OCI-LY1 (cell line): ENCODE results near the gene MPPED1.
A peak's percentile ranks its signal among the peaks of the same experiment; 100 is the strongest.

Source experiments
- H2AFZ ChIP-seq: fragments of 200-600 bp; sonication (generic), shearing (Covaris generic); 2 replicates; pipeline ENCODE4 v1.6.0; 2014; ENCODE audit warnings: antibody characterized with exemption, mild to moderate bottlenecking, low read length
- H3F3A ChIP-seq: fragments of 200-600 bp; sonication (generic), shearing (Covaris generic); 2 replicates; pipeline ENCODE4 v1.6.0; 2014; ENCODE audit warnings: mild to moderate bottlenecking, antibody characterized with exemption, low read length, moderate library complexity; ENCODE audit not compliant: insufficient read depth
- H3K27ac ChIP-seq: fragments of 200-600 bp; sonication (generic); 2 replicates; pipeline ENCODE4 v1.5.1; 2014; ENCODE audit warnings: low read length, mixed run types, mild to moderate bottlenecking, low read depth; ENCODE audit not compliant: poor library complexity, severe bottlenecking
- H3K27me3 ChIP-seq: fragments of 200-600 bp; sonication (generic); 2 replicates; pipeline ENCODE4 v1.6.0; 2014; ENCODE audit warnings: antibody characterized with exemption, mild to moderate bottlenecking, low read length, moderate library complexity; ENCODE audit not compliant: insufficient read depth
- H3K36me3 ChIP-seq: fragments of 200-600 bp; sonication (generic); 2 replicates; pipeline ENCODE4 v1.6.1; 2014; ENCODE audit warnings: mild to moderate bottlenecking, antibody characterized with exemption, low read length, moderate library complexity, mixed read lengths; ENCODE audit not compliant: insufficient read depth
- H3K4me1 ChIP-seq: fragments of 200-600 bp; sonication (generic); 2 replicates; pipeline ENCODE4 v1.5.1; 2014; ENCODE audit warnings: mild to moderate bottlenecking, low read length, moderate library complexity; ENCODE audit not compliant: insufficient read depth, severe bottlenecking
- H3K4me2 ChIP-seq: fragments of 200-600 bp; sonication (generic), shearing (Covaris generic); 2 replicates; pipeline ENCODE4 v1.6.1; 2014; ENCODE audit warnings: low read length
- H3K4me3 ChIP-seq: fragments of 200-600 bp; sonication (generic); 2 replicates; pipeline ENCODE4 v1.5.1; 2014; ENCODE audit warnings: low read length, low read depth, mild to moderate bottlenecking, mixed read lengths; ENCODE audit not compliant: poor library complexity, severe bottlenecking
- H3K79me2 ChIP-seq: fragments of 200-600 bp; shearing (Covaris generic); 2 replicates; pipeline ENCODE4 v1.6.1; 2016; ENCODE audit warnings: mixed run types, low read length, mixed read lengths; ENCODE audit not compliant: insufficient read depth
- H3K9ac ChIP-seq: fragments of 200-600 bp; sonication (generic), shearing (Covaris generic); 2 replicates; pipeline ENCODE4 v1.6.1; 2014; ENCODE audit warnings: mild to moderate bottlenecking, low read length, mixed read lengths
- H3K9me2 ChIP-seq: fragments of 200-600 bp; sonication (generic), shearing (Covaris generic); 2 replicates; pipeline ENCODE4 v1.6.1; 2014; ENCODE audit warnings: low read depth, mild to moderate bottlenecking, low read length, mixed read lengths
- H3K9me3 ChIP-seq: fragments of 200-600 bp; shearing (Covaris generic); 2 replicates; pipeline ENCODE4 v1.6.1; 2014; ENCODE audit warnings: low read length, mixed read lengths
- H4K20me1 ChIP-seq: fragments of 200-600 bp; sonication (generic), shearing (Covaris generic); 2 replicates; pipeline ENCODE4 v1.6.0; 2016; ENCODE audit warnings: mild to moderate bottlenecking, low read length; ENCODE audit not compliant: insufficient read depth
- CTCF ChIP-seq: fragments of 200-600 bp; sonication (generic), shearing (Covaris generic); IDR thresholded peaks from 2 replicates; pipeline ENCODE4 v1.5.1; 2017; ENCODE audit warnings: mild to moderate bottlenecking, antibody characterized with exemption, low read length, moderate library complexity, mixed read lengths
- EZH2 ChIP-seq: fragments of 200-600 bp; sonication (generic), shearing (Covaris generic); IDR thresholded peaks from 2 replicates; pipeline ENCODE4 v1.8.0; 2017; ENCODE audit warnings: borderline replicate concordance, mixed run types, mild to moderate bottlenecking, antibody characterized with exemption, low read length, moderate library complexity, mixed read lengths

Gene MPPED1

GRCh38 chr22:43387815-43388214 lies 24.0 kb upstream of the MPPED1 start:
- no peaks in the 10 kb centered on the region for H3K4me1 ChIP-seq
- H3K9ac ChIP-seq: no peak overlapping the region
- H3K4me3 ChIP-seq: no peak overlapping the region
- no peak overlapping the region for H3K4me2 ChIP-seq
- H3F3A ChIP-seq: no peaks in the 10 kb centered on the region
- no peak overlapping the region for H2AFZ ChIP-seq
- H3K36me3 ChIP-seq: no peaks in the 10 kb centered on the region
- H3K79me2 ChIP-seq: no peaks in the 10 kb centered on the region
- TF ChIP-seq CTCF (no peak), EZH2 (no peak)
- H3K9me2 ChIP-seq: no peaks in the 10 kb centered on the region
- H3K9me3 ChIP-seq: no peaks in the 10 kb centered on the region
- no peaks in the 10 kb centered on the region for H4K20me1 ChIP-seq
- no peak overlapping the region for H3K27ac ChIP-seq
- H3K27me3 ChIP-seq: no peaks in the 10 kb centered on the region

- Histone ChIP-seq H3K4me1 (no peaks in the 10 kb centered on the region), H3K9me2 (no peaks in the 10 kb centered on the region), H3K27ac (no peak overlapping the region), H3K27me3 (no peaks in the 10 kb centered on the region), H2AFZ (no peak overlapping the region), H3K4me2 (no peak overlapping the region), H3K9me3 (no peaks in the 10 kb centered on the region), H3K79me2 (no peaks in the 10 kb centered on the region), H3K9ac (no peak overlapping the region), H3K4me3 (no peak overlapping the region), H3K36me3 (no peaks in the 10 kb centered on the region), H3F3A (no peaks in the 10 kb centered on the region), H4K20me1 (no peaks in the 10 kb centered on the region)
- TF ChIP-seq EZH2: no peak
- TF ChIP-seq CTCF: peak; percentile 94
Measured at GRCh38 chr22:43388420-43388851, 23.4 kb upstream of the MPPED1 start.

- Histone ChIP-seq H3F3A (no peaks in the 10 kb centered on the region), H3K9me3 (no peaks in the 10 kb centered on the region), H3K27me3 (no peaks in the 10 kb centered on the region), H3K79me2 (no peaks in the 10 kb centered on the region), H3K27ac (no peak overlapping the region), H2AFZ (no peak overlapping the region), H3K4me2 (no peak overlapping the region), H4K20me1 (no peaks in the 10 kb centered on the region), H3K9ac (no peak overlapping the region), H3K36me3 (no peaks in the 10 kb centered on the region), H3K9me2 (no peaks in the 10 kb centered on the region), H3K4me3 (no peak overlapping the region), H3K4me1 (no peaks in the 10 kb centered on the region)
- TF ChIP-seq CTCF (no peak), EZH2 (no peak)
Measured at GRCh38 chr22:43389227-43389836, 22.5 kb upstream of the MPPED1 start.
